Peyer's patch (tissue), 4 donors: ENCODE results near the gene DEAF1.
"Not testable (repeated sequence)": the region's sequence is repeated elsewhere in the genome, so short reads cannot be mapped to it uniquely, and the experiment has no call there.

ENCODE experiments used
- CTCF ChIP-seq, 6 experiments: fragments of 450-650 bp in 4 of 6; fragments of 200-600 bp in 2 of 6; sonication (generic) in 1 of 6; IDR thresholded peaks; one replicate each; pipeline ENCODE4 v1.5.1; 2017 to 2019; ENCODE audit warnings: antibody characterized with exemption in 6 of 6, mild to moderate bottlenecking in 3 of 6, moderate library complexity in 1 of 6
- POLR2A ChIP-seq, 2 donors: fragments of 450-650 bp; IDR thresholded peaks; one replicate each; pipeline ENCODE4 v1.5.1; 2017; ENCODE audit warnings: antibody characterized with exemption in 2 of 2, mild to moderate bottlenecking in 2 of 2, moderate library complexity in 2 of 2

DNA sequence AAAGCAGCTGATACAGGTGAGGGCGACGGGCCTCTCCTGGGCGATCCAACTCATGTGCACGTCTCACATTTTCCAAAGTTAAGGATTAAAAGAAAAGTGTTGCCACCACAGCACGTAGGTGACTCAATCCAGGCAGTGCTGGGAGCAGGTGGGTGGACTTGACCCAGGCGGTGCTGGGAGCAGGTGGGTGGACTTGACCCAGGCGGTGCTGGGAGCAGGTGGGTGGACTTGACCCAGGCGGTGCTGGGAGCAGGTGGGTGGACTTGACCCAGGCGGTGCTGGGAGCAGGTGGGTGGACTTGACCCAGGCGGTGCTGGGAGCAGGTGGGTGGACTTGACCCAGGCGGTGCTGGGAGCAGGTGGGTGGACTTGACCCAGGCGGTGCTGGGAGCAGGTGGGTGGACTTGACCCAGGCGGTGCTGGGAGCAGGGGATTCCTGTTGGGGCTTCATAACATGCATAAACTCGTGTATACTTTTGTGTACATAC, 47.3 kb downstream of the DEAF1 start:
- TF ChIP-seq POLR2A, CTCF (IDR thresholded peaks at IDR 0.05): not testable (repeated sequence)
